Urothelium cell line (cell line): Measurements from ENCODE around the gene CPXM1.
"Not testable (repeated sequence)": the region's sequence is repeated elsewhere in the genome, so short reads cannot be mapped to it uniquely, and the experiment has no call there.

Experiments used
- DNase-seq: peaks from one replicate; pipeline ENCODE4 v3.0.0; 2011; ENCODE audit warnings: low spot score, mixed read lengths
- FAIRE-seq: peaks from 2 replicates; lab custom pipeline; 2011; peaks lifted over from hg19 to GRCh38; lab: Jason Lieb, UNC

The CPXM1 gene

DNA sequence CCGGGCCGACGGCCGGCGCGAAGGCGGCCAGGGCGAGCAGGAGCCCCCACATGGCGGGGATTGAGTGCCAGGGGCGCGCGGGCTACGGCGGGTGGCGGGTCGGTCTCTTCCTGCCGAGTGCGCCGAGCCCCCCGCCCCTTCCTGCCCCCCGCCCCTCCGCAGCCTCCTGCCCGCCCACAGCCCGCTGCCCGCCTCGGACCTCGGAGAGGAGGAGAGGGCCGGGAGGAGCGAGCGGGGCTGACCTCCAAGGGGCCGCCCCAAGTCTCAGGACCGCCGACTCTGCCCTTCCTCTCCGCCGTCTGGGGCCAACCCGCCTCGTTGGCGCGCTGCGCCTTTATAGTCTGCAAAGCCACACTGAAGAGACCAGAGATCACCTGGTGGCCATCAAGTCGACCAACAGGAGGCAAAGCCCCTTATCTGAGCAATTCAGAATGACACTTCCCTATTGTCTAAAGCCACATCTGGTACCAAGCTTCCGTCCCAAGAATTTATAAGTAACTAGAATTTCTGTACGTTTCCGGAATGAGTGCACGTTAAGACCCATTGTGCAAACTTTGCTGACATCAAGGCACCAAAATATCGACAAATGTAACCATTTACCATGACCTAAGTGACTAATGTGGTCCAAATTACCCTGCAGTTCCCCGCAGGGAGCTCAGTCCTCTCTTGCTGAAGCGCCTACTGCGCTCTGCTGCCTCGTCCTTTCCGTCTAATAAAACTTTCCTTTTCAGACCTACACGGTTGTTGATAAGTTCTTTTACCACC, at the start of gene CPXM1:
Gene CPXM1, minus strand, starts transcription at position 107 of the 765 bp plus-strand sequence. Its CDS starts 55 bp downstream, at position 52.
- no peak for FAIRE-seq
- DNase-seq, result no peak

DNA sequence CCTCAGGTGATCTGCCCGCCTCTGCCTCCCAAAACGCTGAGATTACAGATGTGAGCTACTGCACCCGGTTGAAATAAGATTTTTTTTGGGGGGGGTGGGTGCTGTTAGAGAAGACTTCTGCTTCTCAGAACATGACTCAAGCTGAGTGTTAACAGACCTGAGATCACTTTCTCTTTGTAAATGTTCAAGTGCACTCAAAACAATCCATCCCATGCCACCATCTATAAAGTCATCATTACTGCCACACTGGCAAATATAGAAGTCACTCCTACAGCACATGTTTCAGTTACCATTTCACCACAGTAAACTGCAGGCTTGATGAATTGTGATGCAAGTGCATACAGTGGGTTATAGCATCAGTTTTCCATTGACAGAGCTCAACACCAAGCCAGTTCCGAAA, 49.1 kb upstream of the CPXM1 start:
- no peak for DNase-seq
- FAIRE-seq, result no peak

DNA sequence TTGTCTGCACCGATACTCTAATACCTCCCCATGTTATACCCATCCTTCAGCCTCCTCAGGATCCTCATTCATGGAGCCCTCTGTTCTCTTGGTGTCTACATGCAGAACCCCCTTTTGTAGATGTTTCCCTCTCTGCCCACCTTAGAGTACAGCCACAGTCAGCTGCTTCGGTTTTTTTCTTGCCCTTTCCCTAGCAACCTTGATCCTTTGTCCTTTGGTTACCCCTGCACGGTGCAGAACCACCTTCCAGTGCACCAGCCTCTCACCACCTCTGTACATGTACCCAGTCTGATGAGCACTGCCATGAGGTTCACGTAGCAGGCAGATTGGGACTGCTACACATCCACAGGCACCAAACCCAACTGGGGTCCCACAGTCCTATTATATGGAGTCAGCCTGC, 47.4 kb upstream of the CPXM1 start:
- no peak for FAIRE-seq

DNA sequence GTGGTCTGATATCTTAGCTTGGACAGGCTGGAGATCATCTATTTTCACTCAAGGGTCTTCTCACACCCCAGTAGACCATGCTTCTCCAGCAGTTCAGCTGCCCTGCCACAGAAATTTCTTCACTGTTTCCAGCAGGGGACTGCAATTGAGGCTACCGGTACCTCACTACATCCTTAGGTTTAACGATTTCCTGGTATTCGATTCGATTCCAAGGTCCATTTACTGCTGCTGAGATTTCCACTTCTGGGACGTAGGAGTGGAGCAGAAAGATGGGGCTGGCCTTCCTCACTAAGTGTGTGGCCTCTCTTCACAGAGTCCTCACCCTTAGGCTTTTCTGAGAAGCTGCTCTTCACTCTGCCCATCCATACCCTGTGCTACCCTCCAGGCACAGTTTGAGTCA, 46.3 kb upstream of the CPXM1 start:
- DNase-seq, result no peak
- FAIRE-seq, result no peak

More for the DNA sequence above, 47.4 kb upstream of the CPXM1 start:
- no peak for DNase-seq

DNA sequence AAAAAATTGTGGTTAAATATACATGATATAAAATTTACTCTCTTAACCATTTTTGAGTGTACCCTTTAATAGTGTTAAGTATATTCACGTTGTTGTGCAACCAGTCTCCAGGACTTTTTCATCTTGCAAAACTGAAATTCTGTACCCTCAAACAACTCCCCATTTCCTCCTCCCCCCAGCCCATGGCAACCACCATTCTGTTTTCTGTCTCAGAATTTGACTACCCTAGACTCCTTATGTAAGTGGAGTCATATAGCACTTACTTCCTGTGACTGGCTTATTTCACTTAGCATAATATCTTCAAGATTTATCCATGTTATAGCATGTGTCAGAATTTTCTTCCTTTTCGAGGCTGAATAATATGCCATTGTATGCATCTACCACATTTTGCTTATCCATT, 45.2 kb upstream of the CPXM1 start:
- DNase-seq (no peak), FAIRE-seq (no peak)

DNA sequence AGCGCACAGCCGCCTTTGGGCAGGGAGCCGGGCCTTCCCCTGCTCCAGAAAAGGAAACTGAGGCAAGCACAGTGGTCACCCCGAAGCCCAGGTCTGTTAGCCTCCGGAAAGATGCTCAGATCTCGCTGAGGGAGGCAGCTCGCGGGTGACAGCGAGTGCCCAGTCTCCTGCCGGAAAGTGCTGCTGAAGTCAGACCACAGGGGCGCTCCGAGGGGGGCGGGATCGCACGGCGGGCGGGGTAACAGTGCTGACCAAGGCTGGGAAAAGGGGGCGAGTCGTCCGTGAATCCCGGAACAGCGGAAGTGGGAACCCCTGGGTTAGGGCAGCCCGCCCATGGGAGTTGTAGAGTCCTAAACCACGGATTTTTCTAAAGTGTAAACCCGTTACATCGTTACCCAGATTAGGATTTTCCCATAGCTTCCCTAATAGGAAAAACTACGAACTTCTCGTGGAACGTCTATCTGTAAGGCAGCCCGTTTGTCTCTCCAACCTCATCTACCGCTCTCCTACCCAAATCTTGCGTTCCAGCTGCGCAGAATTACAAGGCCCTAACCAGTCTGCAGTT, 40.6 kb upstream of the CPXM1 start:
- DNase-seq (peak; percentile 63), FAIRE-seq (no peak)

DNA sequence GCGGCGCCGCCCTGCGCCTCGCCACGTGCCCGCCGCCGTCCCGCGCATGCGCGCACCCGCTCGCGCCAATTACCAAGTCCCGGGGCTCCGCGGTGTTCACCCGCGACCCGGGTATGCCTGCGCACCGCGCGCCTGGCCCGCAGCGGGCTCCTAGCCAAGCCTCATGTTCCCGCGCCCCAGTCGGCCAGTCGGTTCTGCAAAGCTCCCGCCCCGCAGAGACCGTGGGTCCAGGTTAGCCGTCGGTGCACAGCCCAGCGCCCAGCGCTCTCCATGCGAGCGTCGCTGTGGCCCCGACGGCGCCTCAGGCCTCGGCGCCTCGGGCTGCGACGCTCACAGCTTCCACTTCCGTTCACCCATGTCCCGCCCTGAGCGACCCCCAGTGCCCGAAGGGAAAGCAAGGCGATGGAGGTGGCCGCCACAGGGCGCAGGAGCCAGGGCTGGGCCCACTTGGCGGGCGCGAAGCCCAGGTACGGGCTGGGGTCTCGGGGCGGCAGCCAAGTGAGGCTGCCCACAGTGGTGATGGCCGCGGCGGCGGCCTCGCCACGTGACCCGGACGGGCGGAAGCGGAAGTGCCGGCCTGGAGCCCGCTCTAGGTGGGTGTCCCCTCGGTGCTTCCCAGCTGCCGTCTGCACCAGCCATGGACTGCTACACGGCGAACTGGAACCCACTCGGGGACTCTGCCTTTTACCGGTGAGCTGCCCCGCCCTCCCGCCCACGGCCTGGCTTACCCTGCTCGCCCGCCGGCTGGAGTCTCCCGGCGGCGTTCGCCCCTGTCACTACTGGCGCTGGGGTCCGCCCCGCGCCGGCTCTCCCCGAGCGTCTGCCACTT, 39.9 kb upstream of the CPXM1 start, which contains the start of the genes PCED1A and VPS16:
Gene PCED1A, minus strand, starts transcription at position 518 of the 829 bp plus-strand sequence. CDS start 743 bp downstream, outside the sequence.
Gene VPS16, plus strand, starts transcription at position 608 of the 829 bp plus-strand sequence. Its CDS starts 30 bp downstream, at position 638.
- DNase-seq (peak; percentile 97), FAIRE-seq (peak; percentile 40)

DNA sequence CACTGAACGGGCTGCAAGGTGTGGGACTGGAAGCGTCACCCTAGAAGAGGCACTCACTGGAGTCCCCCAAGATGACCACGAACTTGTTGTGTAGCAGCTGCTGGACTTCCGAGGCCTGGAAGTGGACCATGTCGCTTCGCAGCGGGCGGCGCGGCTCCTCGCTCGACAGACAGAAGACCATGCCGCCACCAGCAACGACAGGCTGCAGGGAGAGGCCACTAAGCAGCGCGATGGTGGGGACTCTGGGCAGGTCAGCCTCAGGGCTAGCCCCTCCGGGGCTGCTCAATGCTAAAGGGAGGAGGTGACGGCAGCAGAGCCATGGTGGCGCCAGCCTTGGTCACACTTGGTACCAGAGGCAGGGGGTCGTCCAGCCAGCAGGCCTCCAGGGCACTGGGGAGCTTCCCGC, 39.3 kb upstream of the CPXM1 start:
- FAIRE-seq, result no peak
- DNase-seq, result no peak

DNA sequence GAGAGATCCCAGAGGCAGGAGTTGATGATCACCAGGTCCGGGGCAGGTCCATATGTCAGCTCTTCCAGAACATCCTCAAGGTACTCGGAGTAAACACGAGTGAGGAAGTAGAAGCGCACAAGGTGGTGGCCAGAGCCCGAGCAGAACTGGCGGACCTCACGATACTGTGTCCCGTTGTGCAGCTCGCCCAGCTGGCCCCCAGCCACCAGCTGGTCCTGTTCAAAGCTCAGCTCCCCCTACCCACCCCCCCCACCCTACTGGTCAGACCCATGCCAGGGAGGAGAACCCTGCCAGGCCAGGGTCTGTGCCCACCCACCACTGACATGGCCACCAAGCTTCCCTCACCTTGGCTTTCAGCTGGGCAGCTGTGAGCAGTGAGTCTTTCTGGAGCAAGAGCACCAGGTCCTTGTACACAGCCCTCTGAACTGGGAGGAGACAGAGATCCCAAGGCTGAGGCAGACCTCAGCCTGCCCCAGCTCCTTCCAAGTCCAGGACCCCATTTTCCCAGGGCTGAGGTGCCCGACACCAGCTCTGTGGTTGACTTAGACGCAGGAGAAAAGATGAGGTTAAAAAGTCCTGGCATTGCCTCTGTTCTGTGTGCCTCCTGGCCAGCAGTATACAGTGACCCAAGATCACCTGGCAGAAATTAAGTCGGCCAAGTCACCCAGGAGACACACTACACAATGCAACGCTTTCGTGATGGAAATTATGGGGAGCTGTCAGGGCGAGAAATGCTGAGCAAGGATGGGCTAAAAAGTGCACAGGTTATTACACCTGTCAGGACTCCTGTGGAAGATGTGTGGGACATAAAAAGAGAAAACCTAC, 38.6 kb upstream of the CPXM1 start:
- DNase-seq (no peak), FAIRE-seq (peak; percentile 5)

DNA sequence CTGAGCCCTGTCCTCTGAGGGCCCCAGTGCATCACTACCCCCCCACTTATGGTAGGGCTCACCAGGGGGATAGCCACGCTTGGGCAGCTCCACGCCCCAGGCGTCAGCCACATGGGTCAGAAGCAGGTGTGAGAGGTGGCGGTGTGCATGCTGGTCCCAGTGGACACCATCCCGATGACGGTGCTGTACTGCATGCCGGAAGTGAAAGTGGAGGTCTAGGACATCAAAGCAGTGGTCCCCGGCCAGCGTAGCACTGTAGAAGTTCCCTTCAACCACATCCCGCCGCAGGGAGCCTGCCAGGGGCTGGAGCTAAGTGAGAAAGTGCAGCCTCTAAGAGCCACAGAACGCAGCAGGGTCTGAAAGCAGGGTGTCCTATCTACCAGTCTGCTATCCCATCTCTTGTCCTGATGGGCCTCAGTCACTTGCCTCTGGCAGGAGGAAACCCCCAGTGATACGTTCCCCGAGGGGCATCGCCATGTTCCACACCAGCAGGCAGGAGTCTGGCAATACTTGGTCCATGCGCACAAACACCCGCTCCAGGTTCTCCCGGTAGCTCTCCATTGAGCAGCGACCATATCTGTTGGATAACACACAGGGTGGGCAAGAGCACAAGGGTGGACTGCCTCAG, 37.9 kb upstream of the CPXM1 start:
- DNase-seq, result no peak
- FAIRE-seq, result no peak

DNA sequence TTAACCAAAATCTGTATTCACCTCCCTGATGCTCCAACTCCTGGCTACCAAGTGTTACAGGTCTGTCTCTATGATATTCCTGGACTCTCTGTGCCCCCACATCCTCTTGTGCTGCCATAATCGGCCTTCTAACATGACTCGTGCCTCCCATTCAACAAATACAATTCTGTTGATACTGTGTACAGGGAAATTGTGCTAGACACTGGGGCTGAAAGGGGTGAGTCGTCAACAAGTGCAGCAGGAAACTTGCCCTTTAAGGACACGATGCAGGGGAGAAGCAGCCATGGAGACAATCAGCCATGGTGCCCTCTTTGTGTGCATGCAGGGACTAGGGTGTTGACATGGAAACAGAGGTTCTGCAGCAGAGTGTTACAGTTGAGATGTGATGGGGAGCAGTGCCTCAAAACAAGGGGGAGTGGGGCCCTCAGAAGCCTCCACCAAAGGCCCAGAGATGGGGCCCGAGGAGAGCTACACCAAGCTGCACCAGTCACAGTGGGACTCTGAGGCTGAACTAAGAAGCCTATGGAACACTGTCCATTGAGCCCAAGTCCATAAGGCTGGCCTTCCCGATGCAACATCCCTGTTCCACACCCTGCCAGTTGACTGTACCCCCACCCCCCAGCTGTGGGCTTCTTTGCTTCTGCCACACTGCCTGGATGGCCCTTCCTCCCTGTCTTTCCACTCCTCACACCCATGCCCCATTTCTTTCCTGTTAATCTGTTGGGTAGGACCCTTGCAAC, 37.0 kb upstream of the CPXM1 start:
- no peak for DNase-seq

DNA sequence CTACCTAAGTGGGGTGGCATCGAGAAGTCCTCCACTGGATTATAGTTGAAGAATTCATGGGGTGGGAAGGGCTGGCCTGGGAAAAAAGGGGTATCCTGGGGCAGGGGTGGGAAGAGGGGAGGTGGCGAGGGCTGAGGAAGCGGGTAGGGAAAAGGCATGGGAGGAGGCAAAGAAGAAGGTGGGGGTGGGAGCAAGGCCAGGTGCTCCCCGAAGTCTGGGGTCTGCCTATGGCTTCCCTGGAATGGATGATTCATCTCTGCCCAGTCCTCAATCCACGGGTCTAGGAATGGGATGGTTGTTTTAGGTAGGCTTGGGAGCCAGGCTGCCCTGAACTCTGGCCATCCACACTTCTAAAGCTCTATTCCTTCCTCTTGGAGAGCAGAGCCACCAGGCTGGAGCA, 35.6 kb upstream of the CPXM1 start:
- DNase-seq (no peak), FAIRE-seq (no peak)

More for the DNA sequence above, 37.0 kb upstream of the CPXM1 start:
- FAIRE-seq, result no peak

DNA sequence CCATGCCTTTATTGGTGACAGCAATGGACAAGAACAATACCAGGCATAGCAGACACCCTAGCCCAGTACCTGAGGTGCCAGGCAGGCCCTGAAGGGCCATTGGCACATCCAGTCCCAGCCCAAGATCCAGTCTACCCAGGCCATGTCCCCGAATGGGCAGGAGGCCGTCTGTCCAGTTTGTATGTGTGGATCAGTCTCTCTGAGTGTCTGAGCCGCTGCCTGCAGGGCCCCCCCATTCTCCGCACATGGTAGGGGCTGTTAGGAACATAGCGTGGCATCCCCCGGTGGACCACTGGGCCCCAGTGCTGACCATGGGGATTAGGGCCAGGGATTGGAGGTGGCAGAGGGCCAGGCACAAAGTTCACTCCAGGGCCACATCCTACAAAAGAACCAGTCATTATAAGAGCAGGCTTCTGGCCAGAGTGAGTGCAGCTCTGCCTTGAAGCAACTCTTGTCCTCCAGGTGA, 34.9 kb upstream of the CPXM1 start:
- FAIRE-seq, result no peak

DNA sequence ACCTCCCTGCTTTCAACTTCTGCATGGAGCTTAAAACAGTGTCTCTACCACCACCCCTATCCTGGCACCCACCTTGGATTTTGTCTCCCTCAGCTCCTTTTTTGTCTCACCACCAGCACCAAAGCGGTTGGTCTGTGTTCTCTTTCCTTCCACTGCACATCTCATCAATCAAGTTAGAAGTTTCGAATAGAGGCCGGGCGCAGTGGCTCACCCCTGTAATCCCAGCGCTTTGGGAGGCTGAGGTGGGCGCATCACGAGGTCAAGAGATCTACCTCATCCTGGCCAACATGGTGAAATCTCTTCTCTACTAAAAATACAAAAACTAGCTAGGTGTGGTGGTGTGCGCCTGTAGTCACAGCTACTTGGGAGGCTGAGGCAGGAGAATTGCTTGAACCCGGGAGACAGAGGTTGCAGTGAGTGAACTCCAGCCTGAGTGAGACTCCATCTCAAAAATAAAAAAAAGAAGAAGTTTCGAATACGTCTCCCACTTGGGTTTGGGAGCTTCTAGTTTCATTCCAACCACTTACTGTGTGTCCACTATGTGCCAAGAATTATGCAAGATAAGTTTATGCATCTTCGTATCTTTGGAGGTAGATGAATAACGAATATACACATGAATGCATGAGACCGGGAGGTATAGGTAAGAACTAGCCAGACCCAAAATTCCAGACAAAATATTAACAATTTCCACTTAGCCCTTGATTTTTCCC, 34.1 kb upstream of the CPXM1 start:
- FAIRE-seq (no peak), DNase-seq (no peak)

More for the DNA sequence above, 34.9 kb upstream of the CPXM1 start:
- no peak for DNase-seq

DNA sequence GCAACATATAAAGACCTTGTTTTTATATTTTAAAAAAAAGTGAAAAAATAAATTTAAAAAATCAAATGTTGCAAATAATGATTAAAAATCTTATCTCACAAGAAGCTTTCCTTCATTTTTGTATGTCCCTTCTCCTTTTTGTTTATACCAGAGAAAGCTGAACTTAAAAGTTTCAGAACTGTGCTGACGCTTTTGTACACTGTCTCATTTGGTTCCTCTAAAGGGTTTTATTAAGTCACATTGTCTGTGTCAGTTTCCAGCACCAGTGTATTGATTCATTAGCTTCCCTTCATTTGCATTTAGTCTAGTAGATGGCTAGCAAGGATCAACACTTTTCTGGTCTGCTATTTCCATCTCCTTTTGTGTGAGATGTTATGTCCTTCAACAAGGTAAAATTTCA, 33.3 kb upstream of the CPXM1 start:
- DNase-seq (no peak), FAIRE-seq (no peak)

DNA sequence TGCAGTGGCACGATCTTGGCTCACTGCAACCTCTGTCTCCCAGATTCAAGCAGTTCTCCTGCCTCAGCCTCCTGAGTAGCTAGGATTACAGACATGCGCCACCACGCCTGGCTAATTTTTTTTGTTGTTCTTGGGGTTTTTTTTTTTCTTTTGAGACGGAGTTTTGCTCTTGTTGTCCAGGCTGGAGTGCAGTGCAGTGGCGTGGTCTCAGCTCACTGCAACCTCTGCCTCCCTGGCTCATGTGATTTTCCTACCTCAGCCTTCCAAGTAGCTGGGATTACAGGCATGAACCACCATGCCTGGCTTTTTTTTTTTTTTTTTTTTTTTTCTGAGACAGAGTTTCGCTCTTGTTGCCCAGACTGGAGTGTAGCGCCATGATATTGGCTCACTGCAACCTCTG, 30.8 kb upstream of the CPXM1 start:
- FAIRE-seq, DNase-seq: not testable (repeated sequence)

DNA sequence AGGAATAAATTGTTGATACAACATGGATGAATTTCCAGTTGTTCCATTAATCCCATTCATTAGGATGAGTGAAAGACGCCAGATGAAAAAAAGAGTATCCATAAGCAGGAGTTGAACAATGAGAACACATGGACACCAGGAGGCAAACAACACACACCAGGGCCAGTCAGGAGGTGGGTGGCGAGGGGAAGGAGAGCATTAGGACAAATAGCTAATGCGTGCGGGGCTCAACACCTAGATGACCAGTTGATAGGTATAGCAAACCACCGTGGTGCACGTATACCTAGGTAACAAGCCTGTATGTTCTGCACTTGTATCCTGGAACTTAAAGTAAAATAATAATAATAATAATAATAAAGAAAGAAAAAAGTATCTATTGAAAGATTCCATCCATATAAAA, 28.9 kb upstream of the CPXM1 start:
- DNase-seq (no peak), FAIRE-seq (no peak)

DNA sequence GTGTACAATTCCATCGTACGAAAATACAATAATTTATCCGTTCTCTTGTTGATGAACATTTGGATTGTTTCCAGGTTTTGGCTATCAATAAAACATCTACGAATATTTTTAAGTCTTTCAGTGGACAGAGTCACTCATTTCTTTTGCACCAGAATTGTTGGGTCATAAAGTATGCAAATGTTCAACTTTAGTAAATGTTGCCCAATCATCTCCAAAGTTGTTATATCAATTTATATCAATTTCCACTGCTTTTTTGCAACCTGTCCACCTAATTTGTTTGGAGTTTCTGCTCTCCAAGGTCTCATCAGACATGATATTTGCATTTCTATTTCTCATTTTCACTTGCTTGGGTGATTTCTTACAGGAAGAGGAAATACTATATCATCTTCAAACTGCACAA, 26.2 kb upstream of the CPXM1 start:
- no peak for DNase-seq
- FAIRE-seq, result no peak

DNA sequence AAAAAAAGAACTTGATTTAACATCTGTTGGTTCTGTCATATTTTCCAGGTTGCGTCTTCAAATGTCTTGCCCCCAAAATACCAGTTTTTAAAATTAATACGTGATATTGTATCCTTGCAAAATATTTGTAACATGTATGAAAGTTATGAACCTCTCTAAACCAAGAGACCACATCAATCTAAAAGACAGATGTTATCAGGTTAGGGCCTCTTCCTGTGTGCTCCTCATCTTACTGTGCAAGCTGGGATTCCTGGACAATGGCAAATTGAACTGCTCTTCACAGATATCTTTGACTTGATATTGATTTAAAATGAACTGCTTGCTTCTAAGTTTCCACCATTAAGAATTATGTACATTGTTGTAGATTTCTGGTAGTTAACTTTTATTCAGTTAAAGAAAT, 25.3 kb upstream of the CPXM1 start:
- DNase-seq (no peak), FAIRE-seq (no peak)
